Nephron progenitor cell (in vitro differentiated cells): Measurements from ENCODE around the gene NFIA.

Experiments
- DNase-seq: peaks from one replicate; pipeline ENCODE4 v3.0.0; 2021
- H3K27ac Mint-ChIP-seq: 2 replicates; pipeline ENCODE4 v1.8.0; 2021; ENCODE audit warnings: mild to moderate bottlenecking, moderate library complexity, mixed read lengths
- H3K27me3 Mint-ChIP-seq: 2 replicates; pipeline ENCODE4 v1.8.0; 2021; ENCODE audit warnings: mild to moderate bottlenecking, low read depth, mixed read lengths; ENCODE audit not compliant: poor library complexity
- H3K36me3 Mint-ChIP-seq: 2 replicates; pipeline ENCODE4 v1.8.0; 2021; ENCODE audit warnings: low read depth, mixed read lengths
- H3K4me1 Mint-ChIP-seq: 2 replicates; pipeline ENCODE4 v1.8.0; 2021; ENCODE audit warnings: mixed read lengths
- H3K4me3 Mint-ChIP-seq: 2 replicates; pipeline ENCODE4 v1.8.0; 2021; ENCODE audit warnings: mild to moderate bottlenecking, moderate library complexity, mixed read lengths
- H3K9me3 Mint-ChIP-seq: 2 replicates; pipeline ENCODE4 v1.8.0; 2021; ENCODE audit warnings: mild to moderate bottlenecking, moderate library complexity, mixed read lengths
- CTCF ChIP-seq: fragments of 200-600 bp; sonication (generic); IDR thresholded peaks from 2 replicates; pipeline ENCODE4 v1.5.0; 2021; ENCODE audit warnings: antibody characterized with exemption

Gene NFIA

GRCh38 chr1:61287734-61288133 is 205.4 kb downstream of the NFIA start:
- Mint-ChIP-seq H3K4me3 (no peak overlapping the region), H3K36me3 (no peaks in the 10 kb centered on the region), H3K4me1 (peaks cover 12% of the 10 kb centered on the region), H3K27me3 (peaks cover 10% of the 10 kb centered on the region), H3K9me3 (no peaks in the 10 kb centered on the region), H3K27ac (no peak overlapping the region)
- no peak for DNase-seq
- TF ChIP-seq CTCF = no peak

GRCh38 chr1:61289232-61290098 is 207.1 kb downstream of the NFIA start:
- Mint-ChIP-seq H3K9me3 (no peaks in the 10 kb centered on the region), H3K4me1 (peaks cover 12% of the 10 kb centered on the region), H3K4me3 (no peak overlapping the region), H3K36me3 (no peaks in the 10 kb centered on the region), H3K27me3 (peaks cover 10% of the 10 kb centered on the region), H3K27ac (no peak overlapping the region)
- no peak for DNase-seq
- TF ChIP-seq CTCF = no peak

DNA sequence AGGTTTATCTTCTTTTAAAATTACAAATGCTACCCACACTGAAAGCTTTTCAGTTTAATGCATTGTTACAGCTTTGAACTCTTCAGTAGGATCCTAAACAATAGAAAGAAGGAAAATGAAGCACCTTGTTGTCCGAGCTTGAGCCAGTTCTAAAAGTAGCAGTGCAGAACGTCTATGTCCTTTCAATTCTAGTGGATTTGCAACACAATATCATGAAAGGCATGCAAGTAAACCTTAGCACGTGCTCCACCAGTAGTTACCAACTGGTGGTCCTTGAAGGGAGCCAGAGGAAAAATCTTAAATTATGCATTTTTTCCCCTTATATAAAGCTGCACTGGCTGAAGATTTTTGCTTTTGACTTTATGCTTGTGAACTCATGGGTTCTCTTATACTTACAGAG is 208.2 kb downstream of the NFIA start:
- Mint-ChIP-seq H3K27ac (no peak overlapping the region), H3K4me3 (no peak overlapping the region), H3K36me3 (no peaks in the 10 kb centered on the region), H3K9me3 (no peaks in the 10 kb centered on the region), H3K4me1 (peaks cover 1% of the 10 kb centered on the region), H3K27me3 (peaks cover 7% of the 10 kb centered on the region)
- no peak for TF ChIP-seq CTCF
- DNase-seq = no peak

DNA sequence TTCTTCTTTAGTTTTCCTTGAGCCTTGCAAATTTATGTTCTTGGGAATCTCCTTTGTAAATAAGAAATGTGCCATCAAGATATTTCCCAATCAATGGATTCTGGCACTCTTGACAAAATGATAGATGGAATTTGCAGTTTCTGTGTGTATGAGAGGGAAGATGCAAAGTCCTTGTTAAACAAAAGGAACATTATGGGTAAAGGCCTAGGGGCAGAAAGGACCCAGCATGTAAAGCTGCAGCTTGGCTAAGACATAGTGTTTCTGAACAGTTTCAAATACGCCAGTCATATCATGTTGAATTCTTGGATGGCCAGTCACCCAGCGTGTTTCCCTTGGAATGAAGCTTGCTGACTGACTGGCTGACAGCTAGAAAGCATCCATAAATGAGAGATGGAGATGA is 210.8 kb downstream of the NFIA start:
- TF ChIP-seq CTCF = no peak
- Mint-ChIP-seq H3K4me3 (no peak overlapping the region), H3K27me3 (peaks cover 7% of the 10 kb centered on the region), H3K4me1 (no peaks in the 10 kb centered on the region), H3K36me3 (no peaks in the 10 kb centered on the region), H3K27ac (no peak overlapping the region), H3K9me3 (peaks cover 6% of the 10 kb centered on the region)
- DNase-seq = no peak

- TF ChIP-seq CTCF = no peak
- Mint-ChIP-seq H3K27ac (no peak overlapping the region), H3K4me1 (no peaks in the 10 kb centered on the region), H3K36me3 (no peaks in the 10 kb centered on the region), H3K27me3 (peaks cover 8% of the 10 kb centered on the region), H3K4me3 (no peak overlapping the region), H3K9me3 (peaks cover 9% of the 10 kb centered on the region)
- no peak for DNase-seq
Measured at GRCh38 chr1:61293986-61294504, 211.7 kb downstream of the NFIA start.

DNA sequence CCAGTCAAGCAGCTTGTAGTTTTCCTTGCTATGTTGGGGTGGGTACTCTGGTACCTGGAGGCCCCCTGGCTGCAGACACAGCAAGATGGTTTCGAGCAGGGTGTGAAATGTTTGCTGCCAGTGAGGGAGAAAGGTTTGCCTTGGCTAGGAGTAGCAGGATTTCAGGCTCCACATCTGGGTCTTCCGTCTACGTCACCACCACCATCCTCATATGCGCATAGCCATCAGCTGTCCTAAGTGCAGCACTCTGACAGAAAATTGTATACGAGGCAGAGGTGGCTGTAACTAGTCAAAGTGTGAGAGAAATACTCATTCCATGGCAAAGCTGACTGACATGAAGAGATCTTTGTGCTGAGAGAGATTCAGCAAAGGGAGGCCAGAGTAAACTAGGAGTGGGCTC is 212.6 kb downstream of the NFIA start:
- DNase-seq = no peak
- Mint-ChIP-seq H3K9me3 (peaks cover 9% of the 10 kb centered on the region), H3K27me3 (peaks cover 8% of the 10 kb centered on the region), H3K4me1 (no peaks in the 10 kb centered on the region), H3K27ac (no peak overlapping the region), H3K36me3 (no peaks in the 10 kb centered on the region), H3K4me3 (no peak overlapping the region)
- TF ChIP-seq CTCF = no peak
